Common myeloid progenitor, CD34-positive (primary cell): ENCODE measurements around the gene ARHGEF4. TPM values are rescaled to one million over a fixed set of nuclear protein-coding genes. Genes with fewer than 3 reads are reported as not detected.
A peak's percentile ranks its signal among the peaks of the same experiment; 100 is the strongest.

Source experiments
- CTCF ChIA-PET: fragments of 350-600 bp; sonication (Branson Sonifier 250); formaldehyde crosslinking; loops from one replicate; lab custom pipeline; 2021; ENCODE audit warnings: antibody characterized with exemption; lab: Charles Lee
- POLR2A ChIA-PET: fragments of 350-600 bp; sonication (Branson Sonifier 250); formaldehyde crosslinking; loops from one replicate; lab custom pipeline; 2021; ENCODE audit warnings: antibody characterized with exemption; lab: Charles Lee
- DNase-seq, 3 donors: peaks; one replicate each; pipeline versions ENCODE4 v3.0.0 to v3.0.0-alpha.2; 2013
- H3K27ac ChIP-seq, 2 experiments: 1 replicate in 1 of 2; 2 replicates in 1 of 2; pipeline ENCODE4 v1.7.0; 2013; ENCODE audit warnings: inconsistent platforms in 2 of 2, low read length in 2 of 2, mild to moderate bottlenecking in 2 of 2, low read depth in 1 of 2, moderate library complexity in 1 of 2; ENCODE audit not compliant: severe bottlenecking in 2 of 2, insufficient read depth in 1 of 2, poor library complexity in 1 of 2
- H3K27me3 ChIP-seq, 5 experiments: replicated peaks in 2 of 5; 1 replicate in 3 of 5; 2 replicates in 2 of 5; pipeline versions ENCODE4 v1.6.1 to v1.7.0; 2013; ENCODE audit warnings: low read length in 4 of 5, mild to moderate bottlenecking in 2 of 5, moderate library complexity in 2 of 5, inconsistent platforms in 1 of 5; ENCODE audit not compliant: insufficient read depth in 5 of 5, control insufficient read depth in 4 of 5
- H3K36me3 ChIP-seq, 4 experiments: 1 replicate in 2 of 4; 2 replicates in 2 of 4; pipeline versions ENCODE4 v1.6.1 to v1.7.0; 2013; ENCODE audit warnings: low read length in 3 of 4, control low read depth in 1 of 4, mild to moderate bottlenecking in 1 of 4; ENCODE audit not compliant: control insufficient read depth in 4 of 4, insufficient read depth in 4 of 4
- H3K4me1 ChIP-seq, 4 experiments: 1 replicate in 3 of 4; 2 replicates in 1 of 4; pipeline versions ENCODE4 v1.6.1 to v1.7.1; 2013; ENCODE audit warnings: low read length in 3 of 4, mild to moderate bottlenecking in 3 of 4, control low read depth in 1 of 4, inconsistent platforms in 1 of 4, moderate library complexity in 1 of 4; ENCODE audit not compliant: control insufficient read depth in 4 of 4, insufficient read depth in 4 of 4; ENCODE audit errors: control extremely low read depth in 1 of 4
- H3K4me3 ChIP-seq, 7 experiments: 1 replicate in 4 of 7; 2 replicates in 3 of 7; pipeline versions ENCODE4 v1.5.1 to v1.7.0; 2013; ENCODE audit warnings: mild to moderate bottlenecking in 7 of 7, low read length in 6 of 7, moderate library complexity in 6 of 7, inconsistent platforms in 2 of 7, low read depth in 2 of 7, control low read depth in 1 of 7; ENCODE audit not compliant: insufficient read depth in 4 of 7, control insufficient read depth in 1 of 7; ENCODE audit errors: extremely low read depth in 1 of 7
- H3K9me3 ChIP-seq, 5 experiments: 1 replicate in 4 of 5; 2 replicates in 1 of 5; pipeline versions ENCODE4 v1.6.1 to v1.7.1; 2013; ENCODE audit warnings: low read length in 4 of 5, mild to moderate bottlenecking in 2 of 5, inconsistent platforms in 1 of 5, low read depth in 1 of 5, moderate library complexity in 1 of 5; ENCODE audit not compliant: control insufficient read depth in 4 of 5, insufficient read depth in 2 of 5; ENCODE audit errors: control extremely low read depth in 1 of 5
- WGBS: methylation state at CpG from one replicate; pipeline ENCODE4 v1.1.5; 2013; ENCODE audit not compliant: insufficient coverage; 5-methylcytosine and 5-hydroxymethylcytosine counted together
- polyA plus RNA-seq: library from polyadenylated mRNA; unstranded; fragments of 120-200 nt; gene quantifications from one replicate; pipeline ENCODE4 v1.2.1, GENCODE V29; 2013

ARHGEF4 gene
- 0.05 TPM for polyA plus RNA-seq

DNA sequence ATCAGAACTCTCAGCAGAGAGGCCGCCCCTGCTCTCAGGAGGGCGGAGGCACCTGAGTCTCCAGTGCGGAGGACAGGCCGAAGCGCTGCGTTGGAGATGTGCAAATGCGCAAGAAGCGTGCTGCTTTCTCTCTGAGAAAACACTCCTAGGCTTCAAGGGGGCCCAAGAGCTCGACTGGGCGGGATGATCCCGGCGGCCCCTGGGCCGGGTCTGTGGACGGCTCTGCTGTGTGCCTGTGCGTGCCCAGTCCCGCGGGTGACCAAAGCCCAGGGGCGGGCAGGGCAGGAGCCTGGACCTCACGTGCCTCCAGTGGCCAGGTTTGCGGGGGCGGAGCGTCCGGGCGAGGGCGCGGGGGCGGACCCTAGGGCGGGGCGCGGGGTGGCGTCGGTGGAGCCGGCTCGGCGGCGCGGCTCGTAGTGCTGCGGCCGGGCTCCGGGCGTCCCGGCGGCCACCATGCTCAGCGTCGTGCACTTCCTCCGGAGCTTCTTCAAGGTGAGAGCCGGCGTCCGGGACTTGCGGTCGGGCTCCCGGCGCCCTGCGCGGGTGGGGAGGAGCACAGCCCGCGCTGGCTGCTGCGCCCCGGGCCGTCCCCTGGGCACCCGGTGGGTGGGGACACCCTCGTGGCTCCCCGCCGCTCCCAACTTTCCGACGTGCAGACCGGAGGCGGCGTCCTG lies at the start of gene ARHGEF4:
TSS of gene ARHGEF4 (plus strand) at position 414 of the 674 bp plus-strand sequence. CDS start at position 454, 40 bp downstream.
- Histone ChIP-seq H3K4me3 (peak within 1 kb of the TSS in 3 of 7 experiments; percentile 19 to 54 (median 43)), H3K36me3 (no peaks in the 10 kb centered on the region), H3K27me3 (peaks cover 0 to 86% (median 28%) of the 10 kb centered on the region in 5 experiments), H3K9me3 (no peaks in the 10 kb centered on the region), H3K4me1 (peaks cover 0 to 7% (median 3%) of the 10 kb centered on the region in 4 experiments), H3K27ac (no peak within 1 kb of the TSS)
- CTCF ChIA-PET = no interaction called here
- WGBS = 5% methylated on average over 68 of the region's 70 CpGs
- DNase-seq = peak in 2 of 3 donors; percentile 29 to 37
- POLR2A ChIA-PET = no interaction called here

DNA sequence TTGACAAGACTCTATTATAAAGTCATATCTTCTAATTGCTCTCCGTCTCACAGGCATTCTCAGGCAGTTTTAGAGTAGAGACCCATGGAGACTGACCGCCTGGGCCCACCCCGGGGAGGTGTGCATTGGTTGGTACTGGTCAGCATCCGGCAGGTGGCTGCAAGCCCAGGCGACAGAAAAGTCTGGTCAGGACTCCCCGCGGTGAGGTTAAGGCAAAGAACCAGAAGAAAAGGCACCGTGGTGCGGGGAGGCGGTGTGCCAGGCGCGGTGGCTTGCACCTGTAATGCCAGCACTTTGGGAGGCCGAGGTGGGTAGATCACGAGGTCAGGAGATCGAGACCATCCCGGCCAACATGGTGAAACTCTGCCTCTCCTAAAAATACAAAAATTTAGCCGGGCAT lies 48.9 kb upstream of the ARHGEF4 start:
- Histone ChIP-seq H3K27me3 (peaks cover 0 to 4% (median 2%) of the 10 kb centered on the region in 5 experiments), H3K27ac (no peak overlapping the region), H3K9me3 (no peaks in the 10 kb centered on the region), H3K4me1 (no peaks in the 10 kb centered on the region), H3K4me3 (no peak overlapping the region), H3K36me3 (no peaks in the 10 kb centered on the region)
- POLR2A ChIA-PET = no interaction called here
- CTCF ChIA-PET = no interaction called here
- DNase-seq = no peak
- 93% methylated on average over 15 of the region's 17 CpGs for WGBS

GRCh38 chr2:130790312-130790711 lies 46.4 kb upstream of the ARHGEF4 start:
- DNase-seq = no peak

DNA sequence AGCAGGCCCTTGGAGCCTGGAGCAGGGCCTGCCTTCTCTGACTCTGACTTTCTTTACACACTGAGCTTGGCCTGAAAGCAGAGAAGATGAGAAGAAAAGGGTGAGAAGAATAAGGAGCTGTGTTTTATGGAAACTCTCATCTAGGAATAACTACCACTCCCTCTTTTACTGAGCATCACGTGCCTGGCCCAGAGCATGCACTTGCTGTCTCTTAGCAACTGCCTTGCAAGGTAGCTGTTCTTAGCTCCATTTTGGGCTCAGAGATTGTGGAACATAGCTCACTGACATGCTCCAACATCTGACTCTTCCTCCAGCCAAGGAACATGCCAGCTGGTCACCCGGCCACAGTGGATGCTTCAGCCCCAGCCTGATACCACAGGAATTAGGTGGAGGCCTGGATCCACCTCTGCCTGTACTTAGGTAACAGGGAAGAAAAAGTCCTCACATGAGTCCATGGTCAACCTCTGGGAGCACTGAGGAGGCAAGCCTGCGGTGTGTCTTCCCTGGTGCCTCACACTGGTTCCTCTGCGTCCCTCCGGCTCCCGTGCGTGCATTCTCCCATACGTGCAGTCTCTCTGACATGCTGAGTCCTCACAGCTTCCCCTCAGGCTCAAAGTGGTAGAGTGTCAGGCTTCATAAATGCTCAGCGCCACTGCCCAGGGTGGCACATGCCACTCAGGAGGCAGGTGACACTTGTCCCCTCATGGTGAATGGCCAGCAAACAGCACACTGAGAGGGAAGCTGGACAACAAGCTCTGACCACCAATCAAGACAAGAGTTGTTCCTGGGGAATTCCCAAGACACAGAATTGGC lies 45.7 kb upstream of the ARHGEF4 start:
- Histone ChIP-seq H3K4me1 (no peaks in the 10 kb centered on the region), H3K27me3 (peaks cover 0 to 6% (median 4%) of the 10 kb centered on the region in 5 experiments), H3K9me3 (no peaks in the 10 kb centered on the region), H3K27ac (no peak overlapping the region), H3K36me3 (no peaks in the 10 kb centered on the region), H3K4me3 (no peak overlapping the region)
- ChIA-PET CTCF (interaction anchor here (2.0 kb wide), 1 partner anchor 84 kb away, joined by 5 read pairs; no protein-coding TSS in a partner anchor), POLR2A (no interaction called here)
- 99% methylated on average over 9 of the region's 9 CpGs for WGBS
- DNase-seq = no peak

More at GRCh38 chr2:130790312-130790711, 46.4 kb upstream of the ARHGEF4 start:
- Histone ChIP-seq H3K4me3 (no peak overlapping the region), H3K4me1 (no peaks in the 10 kb centered on the region), H3K36me3 (no peaks in the 10 kb centered on the region), H3K9me3 (no peaks in the 10 kb centered on the region), H3K27ac (no peak overlapping the region), H3K27me3 (peaks cover 0 to 4% (median under 1%) of the 10 kb centered on the region in 5 experiments)
- no CpG with 5 or more reads among the region's 2 CpGs for WGBS
- ChIA-PET POLR2A (no interaction called here), CTCF (interaction anchor here (2.0 kb wide), 1 partner anchor 84 kb away, joined by 5 read pairs; no protein-coding TSS in a partner anchor)

GRCh38 chr2:130791617-130791939 lies 45.1 kb upstream of the ARHGEF4 start:
- Histone ChIP-seq H3K9me3 (no peaks in the 10 kb centered on the region), H3K36me3 (no peaks in the 10 kb centered on the region), H3K4me1 (no peaks in the 10 kb centered on the region), H3K27ac (no peak overlapping the region), H3K4me3 (no peak overlapping the region), H3K27me3 (peaks cover 0 to 9% (median 4%) of the 10 kb centered on the region in 5 experiments)
- POLR2A ChIA-PET = no interaction called here
- DNase-seq = peak in 2 of 3 donors; percentile 13 to 16
- WGBS = 42% methylated on average over 4 of the region's 4 CpGs
- CTCF ChIA-PET = no interaction called here

DNA sequence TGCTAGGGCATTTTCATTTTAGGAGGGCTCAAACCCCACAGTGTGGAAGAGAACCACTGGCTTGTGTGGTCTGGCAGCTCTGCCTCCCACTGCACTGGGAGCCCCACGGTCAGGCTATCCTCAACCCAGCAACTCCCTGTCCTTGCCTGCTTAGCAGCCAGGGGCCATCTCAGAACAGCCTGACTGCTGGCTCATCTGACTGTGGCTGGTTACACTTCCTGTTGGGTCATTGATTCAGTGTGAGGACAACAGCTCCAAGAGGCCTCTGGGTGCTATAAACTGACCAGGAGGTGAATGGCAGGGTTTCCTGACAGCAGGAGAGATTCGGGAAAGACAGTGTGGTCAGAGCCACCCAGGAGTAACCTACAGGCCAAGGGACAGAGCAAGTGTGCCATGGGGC lies 41.3 kb upstream of the ARHGEF4 start:
- H3K9me3 ChIP-seq = no peaks in the 10 kb centered on the region
- H3K4me1 ChIP-seq = peaks cover 0 to 17% (median 14%) of the 10 kb centered on the region in 4 experiments
- WGBS = 73% methylated on average over 2 of the region's 2 CpGs
- H3K27me3 ChIP-seq = peaks cover 0 to 32% (median 10%) of the 10 kb centered on the region in 5 experiments
- H3K36me3 ChIP-seq = no peaks in the 10 kb centered on the region
- no peak overlapping the region for H3K27ac ChIP-seq
- POLR2A ChIA-PET = no interaction called here
- DNase-seq = no peak
- H3K4me3 ChIP-seq = no peak overlapping the region
- CTCF ChIA-PET = interaction anchor here (0.7 to 9.4 kb wide), 3 partner anchors 13 to 77 kb away, joined by 3 to 112 read pairs (median 3); no protein-coding TSS in a partner anchor
